Astrocyte (in vitro differentiated cells and primary cell): Measurements from ENCODE around the gene YTHDC2. TPM values are rescaled to one million over a fixed set of nuclear protein-coding genes. Genes with fewer than 3 reads are reported as not detected.

Experiments used
- DNase-seq: peaks from one replicate; pipeline ENCODE4 v3.0.0-alpha.2; 2010; ENCODE audit warnings: low read depth
- FAIRE-seq: peaks from 2 replicates; lab custom pipeline; 2011; peaks lifted over from hg19 to GRCh38; lab: Jason Lieb, UNC
- H2AFZ ChIP-seq: 2 replicates; pipeline ENCODE4 v1.6.0; 2012; ENCODE audit warnings: low read depth, low read length, inconsistent platforms
- H3K27ac ChIP-seq: 2 replicates; pipeline ENCODE4 v1.5.1; 2011; ENCODE audit warnings: low read depth, low read length, inconsistent platforms
- H3K27me3 ChIP-seq: 2 replicates; pipeline ENCODE4 v1.6.0; 2011; ENCODE audit warnings: low read length, inconsistent platforms; ENCODE audit not compliant: insufficient read depth
- H3K36me3 ChIP-seq: 2 replicates; pipeline ENCODE4 v1.5.1; 2011; ENCODE audit warnings: low read length, inconsistent platforms; ENCODE audit not compliant: insufficient read depth
- H3K4me1 ChIP-seq: 2 replicates; pipeline ENCODE4 v1.5.1; 2011; ENCODE audit warnings: low read length, inconsistent platforms; ENCODE audit not compliant: insufficient read depth
- H3K4me2 ChIP-seq: 2 replicates; pipeline ENCODE4 v1.6.0; 2012; ENCODE audit warnings: low read length, inconsistent platforms
- H3K4me3 ChIP-seq: 2 replicates; pipeline ENCODE4 v1.5.1; 2011; ENCODE audit warnings: low read depth, mild to moderate bottlenecking, low read length, inconsistent platforms; ENCODE audit not compliant: insufficient read depth
- H3K79me2 ChIP-seq: 2 replicates; pipeline ENCODE4 v1.6.0; 2012; ENCODE audit warnings: mild to moderate bottlenecking, low read length, inconsistent platforms; ENCODE audit not compliant: insufficient read depth
- H3K9ac ChIP-seq: 2 replicates; pipeline ENCODE4 v1.6.0; 2012; ENCODE audit warnings: mild to moderate bottlenecking, low read length, inconsistent platforms
- H3K9me3 ChIP-seq: 2 replicates; pipeline ENCODE4 v1.5.1; 2012; ENCODE audit warnings: low read depth, mild to moderate bottlenecking, low read length, inconsistent platforms; ENCODE audit not compliant: insufficient read depth
- H4K20me1 ChIP-seq: 2 replicates; pipeline ENCODE4 v1.6.0; 2012; ENCODE audit warnings: low read length, inconsistent platforms; ENCODE audit not compliant: insufficient read depth
- H3K27ac Mint-ChIP-seq: one replicate; pipeline ENCODE4 v1.8.0; 2021; ENCODE audit warnings: mild to moderate bottlenecking, mixed read lengths; ENCODE audit not compliant: unreplicated experiment
- H3K27me3 Mint-ChIP-seq: one replicate; pipeline ENCODE4 v1.8.0; 2021; ENCODE audit warnings: low read depth, mixed read lengths; ENCODE audit not compliant: unreplicated experiment
- H3K36me3 Mint-ChIP-seq: one replicate; pipeline ENCODE4 v1.8.0; 2021; ENCODE audit warnings: low read depth, mixed read lengths; ENCODE audit not compliant: unreplicated experiment
- H3K4me1 Mint-ChIP-seq: one replicate; pipeline ENCODE4 v1.8.0; 2021; ENCODE audit warnings: low read depth, mixed read lengths; ENCODE audit not compliant: unreplicated experiment
- H3K4me3 Mint-ChIP-seq: one replicate; pipeline ENCODE4 v1.8.0; 2021; ENCODE audit warnings: mild to moderate bottlenecking, moderate library complexity, mixed read lengths; ENCODE audit not compliant: unreplicated experiment
- H3K9me3 Mint-ChIP-seq: one replicate; pipeline ENCODE4 v1.8.0; 2021; ENCODE audit warnings: mild to moderate bottlenecking, mixed read lengths; ENCODE audit not compliant: unreplicated experiment
- CTCF ChIP-seq: IDR thresholded peaks from 2 replicates; pipeline ENCODE4 v1.5.1; 2011; ENCODE audit warnings: low read depth, mild to moderate bottlenecking, inconsistent platforms, low read length, moderate library complexity; ENCODE audit not compliant: insufficient read depth
- EZH2 ChIP-seq: IDR thresholded peaks from 2 replicates; pipeline ENCODE4 v1.6.1; 2012; ENCODE audit warnings: mild to moderate bottlenecking, low read length, inconsistent platforms; ENCODE audit not compliant: insufficient read depth
- total RNA-seq: library from RNA; stranded (reverse); gene quantifications from 2 replicates; pipeline ENCODE4 v1.2.1, GENCODE V29; 2021

The YTHDC2 gene
- total RNA-seq, 1 donor from 2014 or later, result 21.2 TPM

- H4K20me1 ChIP-seq, result peaks cover 8% of the 10 kb centered on the region
- peaks cover 21% of the 10 kb centered on the region for H3K4me1 ChIP-seq
- H3K79me2 ChIP-seq, result peaks cover 3% of the 10 kb centered on the region
- H3K36me3 ChIP-seq, result no peaks in the 10 kb centered on the region
- Mint-ChIP-seq H3K4me3 (peak overlapping the region; percentile 69), H3K4me1 (peaks cover 23% of the 10 kb centered on the region), H3K27me3 (peaks cover 5% of the 10 kb centered on the region), H3K27ac (peak overlapping the region; percentile 98), H3K36me3 (peaks cover 11% of the 10 kb centered on the region), H3K9me3 (peaks cover 21% of the 10 kb centered on the region)
- peak overlapping the region; percentile 77 for H3K4me3 ChIP-seq
- FAIRE-seq (peak; percentile 99), DNase-seq (peak; percentile 99)
- peak overlapping the region; percentile 82 for H3K9ac ChIP-seq
- H3K27ac ChIP-seq, result peak overlapping the region; percentile 73
- peak overlapping the region; percentile 95 for H3K4me2 ChIP-seq
- no peak overlapping the region for H2AFZ ChIP-seq
- peaks cover 7% of the 10 kb centered on the region for H3K9me3 ChIP-seq
- TF ChIP-seq CTCF (no peak), EZH2 (no peak)
- H3K27me3 ChIP-seq, result no peaks in the 10 kb centered on the region
Measured at GRCh38 chr5:113489299-113489698, 24.2 kb upstream of the YTHDC2 start.

- Histone ChIP-seq H3K4me3 (no peak overlapping the region), H3K4me1 (peaks cover 21% of the 10 kb centered on the region), H3K27me3 (no peaks in the 10 kb centered on the region), H3K27ac (no peak overlapping the region), H3K79me2 (peaks cover 2% of the 10 kb centered on the region), H3K4me2 (no peak overlapping the region), H2AFZ (no peak overlapping the region), H3K9ac (no peak overlapping the region), H4K20me1 (peaks cover 6% of the 10 kb centered on the region), H3K9me3 (peaks cover 7% of the 10 kb centered on the region), H3K36me3 (no peaks in the 10 kb centered on the region)
- no peak for FAIRE-seq
- Mint-ChIP-seq H3K27me3 (peaks cover 5% of the 10 kb centered on the region), H3K4me3 (no peak overlapping the region), H3K9me3 (peaks cover 21% of the 10 kb centered on the region), H3K4me1 (peaks cover 25% of the 10 kb centered on the region), H3K27ac (peak overlapping the region; percentile 98), H3K36me3 (peaks cover 11% of the 10 kb centered on the region)
- TF ChIP-seq CTCF (no peak), EZH2 (no peak)
- no peak for DNase-seq
Measured at GRCh38 chr5:113490317-113490716, 23.2 kb upstream of the YTHDC2 start.

DNA sequence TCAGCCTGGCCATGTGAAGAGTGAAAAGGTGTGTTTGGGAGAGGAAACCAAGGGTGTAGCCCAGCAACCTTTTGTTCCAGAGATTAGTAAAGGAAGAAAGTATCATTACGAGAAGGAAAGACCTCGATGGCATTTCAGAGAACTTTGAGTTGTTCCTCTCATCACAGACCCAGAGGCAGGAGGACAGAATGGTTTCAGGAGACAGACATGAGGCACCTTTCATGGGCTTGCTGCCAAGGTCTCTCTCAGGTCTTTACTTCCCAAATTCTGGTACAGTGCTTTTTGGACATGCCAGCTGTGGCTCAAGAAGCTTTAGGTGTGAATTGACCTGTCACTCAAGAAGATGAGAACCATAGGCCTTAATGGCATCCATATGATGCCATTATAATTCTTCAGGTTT lies 22.5 kb upstream of the YTHDC2 start:
- Histone ChIP-seq H3K27ac (no peak overlapping the region), H3K4me1 (peaks cover 23% of the 10 kb centered on the region), H3K36me3 (no peaks in the 10 kb centered on the region), H3K27me3 (no peaks in the 10 kb centered on the region), H2AFZ (no peak overlapping the region), H3K4me3 (no peak overlapping the region), H3K4me2 (no peak overlapping the region), H3K9ac (no peak overlapping the region), H3K79me2 (no peaks in the 10 kb centered on the region), H3K9me3 (peaks cover 7% of the 10 kb centered on the region), H4K20me1 (peaks cover under 1% of the 10 kb centered on the region)
- H3K4me3 Mint-ChIP-seq, result no peak overlapping the region
- H3K27me3 Mint-ChIP-seq, result no peaks in the 10 kb centered on the region
- H3K36me3 Mint-ChIP-seq, result peaks cover 8% of the 10 kb centered on the region
- no peak for FAIRE-seq
- peaks cover 21% of the 10 kb centered on the region for H3K9me3 Mint-ChIP-seq
- no peak for DNase-seq
- TF ChIP-seq EZH2 (no peak), CTCF (no peak)
- H3K4me1 Mint-ChIP-seq, result peaks cover 26% of the 10 kb centered on the region
- peak overlapping the region; percentile 98 for H3K27ac Mint-ChIP-seq
